Smooth muscle cell (in vitro differentiated cells): ENCODE measurements around the gene HMBS. TPM values are rescaled to one million over a fixed set of nuclear protein-coding genes. Genes with fewer than 3 reads are reported as not detected.

Experiments
- DNase-seq: peaks from one replicate; lab custom pipeline; 2025; ENCODE audit not compliant: unreplicated experiment; lab: John Stamatoyannopoulos, UW
- H2AFZ ChIP-seq: fragments of 200-600 bp; sonication (generic); 2 replicates; pipeline ENCODE4 v1.6.0; 2016; ENCODE audit warnings: antibody characterized with exemption, low read depth, mild to moderate bottlenecking
- H3F3A ChIP-seq: fragments of 200-600 bp; sonication (generic); 2 replicates; pipeline ENCODE4 v1.6.0; 2017; ENCODE audit warnings: antibody characterized with exemption, low read depth
- H3K27ac ChIP-seq: fragments of 200-600 bp; sonication (generic); 2 replicates; pipeline ENCODE4 v1.5.1; 2016; ENCODE audit warnings: low read depth, mild to moderate bottlenecking
- H3K27me3 ChIP-seq: fragments of 200-600 bp; sonication (generic); 2 replicates; pipeline ENCODE4 v1.6.1; 2016; ENCODE audit warnings: low read depth, mild to moderate bottlenecking
- H3K36me3 ChIP-seq: fragments of 200-600 bp; sonication (generic); 2 replicates; pipeline ENCODE4 v1.5.1; 2016; ENCODE audit warnings: low read depth
- H3K4me1 ChIP-seq: fragments of 200-600 bp; sonication (generic); 2 replicates; pipeline ENCODE4 v1.5.1; 2016; ENCODE audit warnings: low read depth
- H3K4me2 ChIP-seq: fragments of 200-600 bp; sonication (generic); 2 replicates; pipeline ENCODE4 v1.6.0; 2016; ENCODE audit warnings: mild to moderate bottlenecking
- H3K4me3 ChIP-seq: fragments of 200-600 bp; sonication (generic); 2 replicates; pipeline ENCODE4 v1.5.1; 2016; ENCODE audit warnings: mild to moderate bottlenecking
- H3K79me2 ChIP-seq: fragments of 200-600 bp; sonication (generic); 2 replicates; pipeline ENCODE4 v1.6.0; 2016; ENCODE audit warnings: low read depth, mild to moderate bottlenecking
- H3K9ac ChIP-seq: fragments of 200-600 bp; sonication (generic); 2 replicates; pipeline ENCODE4 v1.6.0; 2016; ENCODE audit warnings: low read depth
- H3K9me3 ChIP-seq: fragments of 200-600 bp; sonication (generic); replicated peaks from 2 replicates; pipeline ENCODE4 v1.5.1; 2016; ENCODE audit warnings: low read depth
- H4K20me1 ChIP-seq: fragments of 200-600 bp; sonication (generic); 2 replicates; pipeline ENCODE4 v1.6.0; 2016; ENCODE audit warnings: low read depth
- CTCF ChIP-seq: fragments of 200-600 bp; sonication (generic); IDR thresholded peaks from 2 replicates; pipeline ENCODE4 v1.5.1; 2017; ENCODE audit warnings: borderline replicate concordance, mild to moderate bottlenecking, antibody characterized with exemption; ENCODE audit not compliant: insufficient read depth, poor library complexity, severe bottlenecking
- WGBS: methylation state at CpG from one replicate; pipeline ENCODE4 v1.1.7; 2016; ENCODE audit warnings: low lambda C conversion rate; 5-methylcytosine and 5-hydroxymethylcytosine counted together
- polyA plus RNA-seq: library from polyadenylated mRNA; unstranded; fragments of >200 nt; fragmentation: Nextera tagmentation; extraction: Ambion mirVana; gene quantifications from 2 replicates; pipeline ENCODE4 v1.2.1, GENCODE V29; 2016
- total RNA-seq: library from RNA; depleted of rRNA; stranded (reverse); fragments of >200 nt; gene quantifications from 2 replicates; pipeline ENCODE4 v1.2.3, GENCODE V29; 2014

HMBS gene
- total and polyA plus RNA-seq, 2 experiments from 2014 or later, result 33.7 to 43.4 TPM

- Histone ChIP-seq H3K27ac (no peak overlapping the region), H3K4me3 (no peak overlapping the region), H3K9me3 (no peaks in the 10 kb centered on the region), H2AFZ (no peak overlapping the region), H3K79me2 (no peaks in the 10 kb centered on the region), H3K9ac (no peak overlapping the region), H3K27me3 (no peaks in the 10 kb centered on the region), H4K20me1 (peaks cover 8% of the 10 kb centered on the region), H3F3A (no peaks in the 10 kb centered on the region), H3K36me3 (no peaks in the 10 kb centered on the region), H3K4me1 (peaks cover 14% of the 10 kb centered on the region), H3K4me2 (no peak overlapping the region)
- WGBS, result 98% methylated on average over 3 of the region's 3 CpGs
- no peak for TF ChIP-seq CTCF
- DNase-seq, result no peak
Measured at GRCh38 chr11:119109843-119110242, 25.2 kb downstream of the HMBS start.

- H3K4me2 ChIP-seq, result no peak overlapping the region
- H3K9ac ChIP-seq, result no peak overlapping the region
- H3F3A ChIP-seq, result no peaks in the 10 kb centered on the region
- H3K9me3 ChIP-seq, result no peaks in the 10 kb centered on the region
- no peaks in the 10 kb centered on the region for H3K79me2 ChIP-seq
- no peak overlapping the region for H3K4me3 ChIP-seq
- no peaks in the 10 kb centered on the region for H3K27me3 ChIP-seq
- WGBS, result 90% methylated on average over 10 of the region's 10 CpGs
- H3K27ac ChIP-seq, result no peak overlapping the region
- no peaks in the 10 kb centered on the region for H3K36me3 ChIP-seq
- no peak overlapping the region for H2AFZ ChIP-seq
- no peak for TF ChIP-seq CTCF
- DNase-seq, result no peak
- H4K20me1 ChIP-seq, result peaks cover 8% of the 10 kb centered on the region
- peaks cover 14% of the 10 kb centered on the region for H3K4me1 ChIP-seq
Measured at GRCh38 chr11:119110439-119110838, 25.8 kb downstream of the HMBS start.

GRCh38 chr11:119111361-119111925, 26.8 kb downstream of the HMBS start:
- H3K9ac ChIP-seq, result no peak overlapping the region
- H4K20me1 ChIP-seq, result peaks cover 8% of the 10 kb centered on the region
- WGBS, result 96% methylated on average over 11 of the region's 11 CpGs

More at GRCh38 chr11:119111361-119111925, 26.8 kb downstream of the HMBS start:
- Histone ChIP-seq H3K4me2 (no peak overlapping the region), H3K36me3 (no peaks in the 10 kb centered on the region), H3K4me1 (peaks cover 13% of the 10 kb centered on the region), H2AFZ (no peak overlapping the region), H3K4me3 (no peak overlapping the region), H3K27me3 (no peaks in the 10 kb centered on the region), H3F3A (no peaks in the 10 kb centered on the region), H3K9me3 (no peaks in the 10 kb centered on the region), H3K27ac (no peak overlapping the region), H3K79me2 (no peaks in the 10 kb centered on the region)
- no peak for TF ChIP-seq CTCF
- DNase-seq, result no peak
